ENCODE measurements around the gene MCTP2.

- TF ChIP-seq, protein P1, sequence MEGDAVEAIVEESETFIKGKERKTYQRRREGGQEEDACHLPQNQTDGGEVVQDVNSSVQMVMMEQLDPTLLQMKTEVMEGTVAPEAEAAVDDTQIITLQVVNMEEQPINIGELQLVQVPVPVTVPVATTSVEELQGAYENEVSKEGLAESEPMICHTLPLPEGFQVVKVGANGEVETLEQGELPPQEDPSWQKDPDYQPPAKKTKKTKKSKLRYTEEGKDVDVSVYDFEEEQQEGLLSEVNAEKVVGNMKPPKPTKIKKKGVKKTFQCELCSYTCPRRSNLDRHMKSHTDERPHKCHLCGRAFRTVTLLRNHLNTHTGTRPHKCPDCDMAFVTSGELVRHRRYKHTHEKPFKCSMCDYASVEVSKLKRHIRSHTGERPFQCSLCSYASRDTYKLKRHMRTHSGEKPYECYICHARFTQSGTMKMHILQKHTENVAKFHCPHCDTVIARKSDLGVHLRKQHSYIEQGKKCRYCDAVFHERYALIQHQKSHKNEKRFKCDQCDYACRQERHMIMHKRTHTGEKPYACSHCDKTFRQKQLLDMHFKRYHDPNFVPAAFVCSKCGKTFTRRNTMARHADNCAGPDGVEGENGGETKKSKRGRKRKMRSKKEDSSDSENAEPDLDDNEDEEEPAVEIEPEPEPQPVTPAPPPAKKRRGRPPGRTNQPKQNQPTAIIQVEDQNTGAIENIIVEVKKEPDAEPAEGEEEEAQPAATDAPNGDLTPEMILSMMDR (IDR thresholded peaks at IDR 0.05), result no peak
- no peak for TF ChIP-seq EZH2 (IDR thresholded peaks at IDR 0.05; ENCODE audit: borderline replicate concordance, insufficient read depth, low read depth, low read length, poor library complexity, severe bottlenecking)
Observed at GRCh38 chr15:94503293-94503692, 271.9 kb downstream of the MCTP2 start.
